Type B pancreatic cell (in vitro differentiated cells): Measurements from ENCODE around the gene SLC13A2. TPM values are rescaled to one million over a fixed set of nuclear protein-coding genes. Genes with fewer than 3 reads are reported as not detected.
A peak's percentile ranks its signal among the peaks of the same experiment; 100 is the strongest.
"Not testable (repeated sequence)": the region's sequence is repeated elsewhere in the genome, so short reads cannot be mapped to it uniquely, and the experiment has no call there.

Source experiments
- DNase-seq: peaks from one replicate; pipeline ENCODE4 v3.0.0; 2021; ENCODE audit warnings: mixed read lengths; ENCODE audit not compliant: unreplicated experiment; ENCODE audit errors: extremely low spot score
- H3K27ac Mint-ChIP-seq: 2 replicates; pipeline ENCODE4 v1.8.0; 2021; ENCODE audit warnings: mild to moderate bottlenecking, mixed read lengths
- H3K27me3 Mint-ChIP-seq: 2 replicates; pipeline ENCODE4 v1.8.0; 2021; ENCODE audit warnings: mixed read lengths
- H3K36me3 Mint-ChIP-seq: 2 replicates; pipeline ENCODE4 v1.8.0; 2021; ENCODE audit warnings: mixed read lengths
- H3K4me1 Mint-ChIP-seq: one replicate; pipeline ENCODE4 v1.8.0; 2021; ENCODE audit warnings: mixed read lengths; ENCODE audit not compliant: unreplicated experiment
- H3K4me3 Mint-ChIP-seq: 2 replicates; pipeline ENCODE4 v1.8.0; 2021; ENCODE audit warnings: mild to moderate bottlenecking, mixed read lengths
- H3K9me3 Mint-ChIP-seq: 2 replicates; pipeline ENCODE4 v1.8.0; 2021; ENCODE audit warnings: mixed read lengths
- CTCF ChIP-seq: fragments of 200-600 bp; sonication (generic); conservative IDR thresholded peaks from 2 replicates; pipeline ENCODE4 v1.5.0; 2021; ENCODE audit warnings: antibody characterized with exemption, mild to moderate bottlenecking
- long read RNA-seq: library from polyadenylated mRNA; unstranded; transcript quantifications from one replicate; pipeline ENCODE4 v2.0.0, GENCODE V29; 2020
- total RNA-seq: library from RNA; stranded (reverse); gene quantifications from 2 replicates; pipeline ENCODE4 v1.2.1, GENCODE V29; 2021; ENCODE audit warnings: low replicate concordance

Gene SLC13A2
- 1.2 and 8.7 TPM in 2 replicates for total RNA-seq
- long read RNA-seq, partial matches to known transcripts = 3 of 8 reads
- long read RNA-seq, other reads (novel, unspliced or antisense) = 1 of 8 reads

- no peak within 1 kb of the TSS for H3K4me3 Mint-ChIP-seq
- H3K4me1 Mint-ChIP-seq = peaks cover 21% of the 10 kb centered on the region
- no peak for TF ChIP-seq CTCF
- H3K27ac Mint-ChIP-seq = no peak within 1 kb of the TSS
- no peaks in the 10 kb centered on the region for H3K9me3 Mint-ChIP-seq
- no peaks in the 10 kb centered on the region for H3K27me3 Mint-ChIP-seq
- DNase-seq = no peak
- H3K36me3 Mint-ChIP-seq = no peaks in the 10 kb centered on the region
These were observed at the start of gene SLC13A2 for GRCh38 chr17:28473542-28473941. SLC13A2 (plus strand) TSS chr17:28473644; CDS start chr17:28473713, 69 bp downstream.

GRCh38 chr17:28425206-28425605 is 48.2 kb upstream of the SLC13A2 start:
- H3K4me3 Mint-ChIP-seq = no peak overlapping the region
- H3K36me3 Mint-ChIP-seq = no peaks in the 10 kb centered on the region
- DNase-seq = no peak
- no peaks in the 10 kb centered on the region for H3K4me1 Mint-ChIP-seq
- TF ChIP-seq CTCF = no peak
- no peaks in the 10 kb centered on the region for H3K9me3 Mint-ChIP-seq
- no peak overlapping the region for H3K27ac Mint-ChIP-seq
- peaks cover 4% of the 10 kb centered on the region for H3K27me3 Mint-ChIP-seq

- Mint-ChIP-seq H3K4me1 (no peaks in the 10 kb centered on the region), H3K36me3 (no peaks in the 10 kb centered on the region), H3K27ac (no peak overlapping the region), H3K9me3 (no peaks in the 10 kb centered on the region), H3K27me3 (peaks cover 10% of the 10 kb centered on the region), H3K4me3 (no peak overlapping the region)
- no peak for DNase-seq
- TF ChIP-seq CTCF = peak; percentile 64
These were observed 47.3 kb upstream of the SLC13A2 start for GRCh38 chr17:28426081-28426519.

GRCh38 chr17:28427371-28427770 is 46.1 kb upstream of the SLC13A2 start:
- Mint-ChIP-seq H3K9me3 (no peaks in the 10 kb centered on the region), H3K36me3 (no peaks in the 10 kb centered on the region), H3K4me1 (no peaks in the 10 kb centered on the region), H3K4me3 (no peak overlapping the region), H3K27ac (no peak overlapping the region), H3K27me3 (peaks cover 19% of the 10 kb centered on the region)
- no peak for DNase-seq
- TF ChIP-seq CTCF = no peak

- H3K27ac Mint-ChIP-seq = not testable (repeated sequence)
- peaks cover 23% of the 10 kb centered on the region for H3K27me3 Mint-ChIP-seq
These were observed 45.5 kb upstream of the SLC13A2 start for GRCh38 chr17:28427982-28428381.

GRCh38 chr17:28433721-28434120 is 39.7 kb upstream of the SLC13A2 start:
- no peaks in the 10 kb centered on the region for H3K9me3 Mint-ChIP-seq
- H3K27ac Mint-ChIP-seq = no peak overlapping the region
- H3K4me3 Mint-ChIP-seq = no peak overlapping the region
- H3K4me1 Mint-ChIP-seq = no peaks in the 10 kb centered on the region
- DNase-seq = no peak
- peaks cover 34% of the 10 kb centered on the region for H3K27me3 Mint-ChIP-seq
- TF ChIP-seq CTCF = no peak
- H3K36me3 Mint-ChIP-seq = no peaks in the 10 kb centered on the region

More at GRCh38 chr17:28427982-28428381, 45.5 kb upstream of the SLC13A2 start:
- H3K4me1 Mint-ChIP-seq, H3K4me3 Mint-ChIP-seq, DNase-seq, H3K9me3 Mint-ChIP-seq, H3K36me3 Mint-ChIP-seq: not testable (repeated sequence)

- H3K27ac Mint-ChIP-seq, H3K4me3 Mint-ChIP-seq, DNase-seq, H3K36me3 Mint-ChIP-seq, H3K9me3 Mint-ChIP-seq, H3K4me1 Mint-ChIP-seq: not testable (repeated sequence)
- H3K27me3 Mint-ChIP-seq = peaks cover 34% of the 10 kb centered on the region
These were observed 39.1 kb upstream of the SLC13A2 start for GRCh38 chr17:28434326-28434725.
